GM18511 (cell line): ENCODE results near the gene KIF27.
"Not testable (repeated sequence)": the region's sequence is repeated elsewhere in the genome, so short reads cannot be mapped to it uniquely, and the experiment has no call there.

ENCODE experiments used
- ATAC-seq: cut with Tn5 transposase; IDR thresholded peaks from one replicate; pipeline ENCODE4 v1.9.1; 2021; ENCODE audit warnings: mild to moderate bottlenecking, moderate library complexity; ENCODE audit not compliant: unreplicated experiment

KIF27 gene, protein sequence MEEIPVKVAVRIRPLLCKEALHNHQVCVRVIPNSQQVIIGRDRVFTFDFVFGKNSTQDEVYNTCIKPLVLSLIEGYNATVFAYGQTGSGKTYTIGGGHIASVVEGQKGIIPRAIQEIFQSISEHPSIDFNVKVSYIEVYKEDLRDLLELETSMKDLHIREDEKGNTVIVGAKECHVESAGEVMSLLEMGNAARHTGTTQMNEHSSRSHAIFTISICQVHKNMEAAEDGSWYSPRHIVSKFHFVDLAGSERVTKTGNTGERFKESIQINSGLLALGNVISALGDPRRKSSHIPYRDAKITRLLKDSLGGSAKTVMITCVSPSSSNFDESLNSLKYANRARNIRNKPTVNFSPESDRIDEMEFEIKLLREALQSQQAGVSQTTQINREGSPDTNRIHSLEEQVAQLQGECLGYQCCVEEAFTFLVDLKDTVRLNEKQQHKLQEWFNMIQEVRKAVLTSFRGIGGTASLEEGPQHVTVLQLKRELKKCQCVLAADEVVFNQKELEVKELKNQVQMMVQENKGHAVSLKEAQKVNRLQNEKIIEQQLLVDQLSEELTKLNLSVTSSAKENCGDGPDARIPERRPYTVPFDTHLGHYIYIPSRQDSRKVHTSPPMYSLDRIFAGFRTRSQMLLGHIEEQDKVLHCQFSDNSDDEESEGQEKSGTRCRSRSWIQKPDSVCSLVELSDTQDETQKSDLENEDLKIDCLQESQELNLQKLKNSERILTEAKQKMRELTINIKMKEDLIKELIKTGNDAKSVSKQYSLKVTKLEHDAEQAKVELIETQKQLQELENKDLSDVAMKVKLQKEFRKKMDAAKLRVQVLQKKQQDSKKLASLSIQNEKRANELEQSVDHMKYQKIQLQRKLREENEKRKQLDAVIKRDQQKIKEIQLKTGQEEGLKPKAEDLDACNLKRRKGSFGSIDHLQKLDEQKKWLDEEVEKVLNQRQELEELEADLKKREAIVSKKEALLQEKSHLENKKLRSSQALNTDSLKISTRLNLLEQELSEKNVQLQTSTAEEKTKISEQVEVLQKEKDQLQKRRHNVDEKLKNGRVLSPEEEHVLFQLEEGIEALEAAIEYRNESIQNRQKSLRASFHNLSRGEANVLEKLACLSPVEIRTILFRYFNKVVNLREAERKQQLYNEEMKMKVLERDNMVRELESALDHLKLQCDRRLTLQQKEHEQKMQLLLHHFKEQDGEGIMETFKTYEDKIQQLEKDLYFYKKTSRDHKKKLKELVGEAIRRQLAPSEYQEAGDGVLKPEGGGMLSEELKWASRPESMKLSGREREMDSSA (N-terminal part only)

DNA sequence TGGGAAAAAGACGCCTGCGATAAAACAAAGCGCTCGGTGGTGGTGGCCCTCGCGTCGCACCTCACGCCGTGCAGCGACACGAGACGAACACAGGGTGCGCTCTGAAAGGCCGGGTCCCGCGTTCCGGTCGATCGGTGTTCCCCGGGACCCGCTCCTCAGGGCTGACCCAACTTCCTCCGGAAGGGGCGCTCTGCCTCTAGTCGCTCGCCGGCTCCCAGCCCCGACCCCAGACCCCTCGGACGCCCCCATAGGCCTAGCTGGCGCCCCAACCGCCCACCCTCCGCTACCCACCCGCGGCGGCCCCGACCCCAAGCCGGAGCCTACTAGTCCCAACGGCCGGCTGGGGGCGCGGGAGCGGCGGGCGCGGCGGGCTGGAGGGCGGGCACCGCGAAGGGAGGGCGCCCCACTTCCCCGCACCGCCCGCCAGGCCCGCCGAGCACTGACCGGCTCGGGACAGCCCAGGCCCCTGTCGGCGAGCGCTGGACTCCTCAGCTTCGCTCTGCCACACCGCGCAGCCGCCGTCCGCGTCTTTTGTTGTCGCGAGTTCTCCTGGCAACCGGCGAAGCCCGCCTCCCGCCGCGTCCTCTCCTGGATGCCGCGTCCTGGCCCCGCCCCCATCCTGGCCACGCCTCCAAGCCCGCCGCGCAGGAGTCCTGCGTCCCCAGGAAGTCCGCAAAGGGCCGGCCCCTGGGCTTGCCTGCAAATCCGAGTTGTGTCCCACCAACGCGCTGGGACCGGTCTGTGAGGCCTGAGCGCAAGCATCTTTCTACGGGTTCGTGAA lies at the start of gene KIF27:
Gene KIF27 (minus strand): TSS at position 506 of the 781 bp plus-strand sequence. CDS start 5,841 bp downstream, outside the sequence.
- ATAC-seq = peak; percentile 94

DNA sequence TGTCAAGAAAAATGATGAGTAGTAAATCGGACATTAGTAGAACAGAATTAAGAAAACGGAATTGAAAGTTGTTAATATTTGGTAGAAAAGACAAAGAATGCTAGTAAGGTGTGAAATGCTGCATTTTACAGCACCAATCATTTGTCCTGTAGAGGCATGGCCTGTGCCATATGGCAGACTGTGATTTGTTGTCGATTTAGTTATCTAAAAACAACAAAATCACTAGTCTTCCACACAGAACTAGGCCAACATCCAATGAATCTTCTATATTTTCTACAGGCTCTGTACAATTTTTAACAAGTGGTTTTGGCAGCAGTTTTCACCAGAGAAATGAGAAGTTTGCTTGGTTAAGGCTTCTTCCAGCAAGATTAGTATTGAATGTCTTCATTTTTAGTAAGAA lies 48.4 kb upstream of the KIF27 start:
- ATAC-seq = no peak

DNA sequence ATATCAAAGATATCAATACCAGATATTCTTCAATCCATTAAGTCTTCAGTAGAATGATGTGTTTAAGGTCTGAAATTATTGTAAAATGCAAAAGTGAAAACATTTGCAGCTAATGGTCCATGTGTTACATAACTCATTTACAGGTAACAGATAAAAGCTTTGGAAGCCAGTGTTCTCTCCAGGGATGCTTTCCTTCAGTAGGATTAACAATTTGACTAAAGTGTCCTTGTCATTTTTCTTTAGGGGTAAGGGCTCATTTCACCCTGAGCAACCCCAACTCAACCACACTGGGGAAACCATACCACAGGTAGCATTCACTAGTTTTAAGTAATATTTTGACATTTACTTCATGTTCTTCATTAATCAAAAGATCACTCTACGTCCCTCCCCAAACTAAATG lies 45.8 kb upstream of the KIF27 start:
- ATAC-seq = no peak

- no peak for ATAC-seq
These were observed 45.0 kb upstream of the KIF27 start for GRCh38 chr9:83966209-83966582.

GRCh38 chr9:83965350-83966208 lies 44.3 kb upstream of the KIF27 start:
- no peak for ATAC-seq

- ATAC-seq = no peak
These were observed 43.7 kb upstream of the KIF27 start for GRCh38 chr9:83964973-83965349.

- ATAC-seq = no peak
These were observed 40.9 kb upstream of the KIF27 start for GRCh38 chr9:83962165-83962564.

DNA sequence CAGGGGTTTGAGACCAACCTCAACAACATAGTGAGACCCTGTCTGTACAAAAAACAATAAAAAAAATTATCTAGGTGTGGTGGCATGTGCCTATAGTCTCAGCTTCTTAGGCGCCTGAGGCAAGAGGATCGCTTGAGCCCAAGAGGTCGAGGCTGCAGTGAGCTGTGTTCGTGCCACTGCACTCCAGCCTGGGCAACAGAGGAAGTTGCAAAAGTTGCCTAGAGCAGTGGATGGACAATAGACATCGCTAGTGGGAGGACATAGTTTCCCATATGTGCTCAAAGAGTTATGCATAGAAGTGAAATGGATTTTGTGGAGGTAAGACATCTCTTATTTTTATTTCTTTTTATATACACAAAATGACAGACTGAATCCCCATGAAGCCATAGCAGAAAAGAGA lies 39.8 kb upstream of the KIF27 start:
- no peak for ATAC-seq

GRCh38 chr9:83959061-83959460 lies 37.8 kb upstream of the KIF27 start:
- ATAC-seq = no peak

DNA sequence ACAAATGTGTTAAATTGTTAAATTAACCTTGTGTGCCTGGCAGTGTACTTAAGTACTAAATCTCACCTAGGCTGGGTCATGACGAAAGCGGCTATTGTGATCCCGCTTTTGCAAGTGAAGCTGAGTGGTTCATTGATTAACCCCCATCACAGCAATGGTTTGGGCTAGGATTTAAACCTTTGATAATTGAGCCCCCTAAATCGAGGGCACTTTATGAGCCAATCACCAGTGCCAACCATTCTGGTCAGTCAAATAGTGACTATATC lies 35.9 kb upstream of the KIF27 start:
- ATAC-seq = no peak

DNA sequence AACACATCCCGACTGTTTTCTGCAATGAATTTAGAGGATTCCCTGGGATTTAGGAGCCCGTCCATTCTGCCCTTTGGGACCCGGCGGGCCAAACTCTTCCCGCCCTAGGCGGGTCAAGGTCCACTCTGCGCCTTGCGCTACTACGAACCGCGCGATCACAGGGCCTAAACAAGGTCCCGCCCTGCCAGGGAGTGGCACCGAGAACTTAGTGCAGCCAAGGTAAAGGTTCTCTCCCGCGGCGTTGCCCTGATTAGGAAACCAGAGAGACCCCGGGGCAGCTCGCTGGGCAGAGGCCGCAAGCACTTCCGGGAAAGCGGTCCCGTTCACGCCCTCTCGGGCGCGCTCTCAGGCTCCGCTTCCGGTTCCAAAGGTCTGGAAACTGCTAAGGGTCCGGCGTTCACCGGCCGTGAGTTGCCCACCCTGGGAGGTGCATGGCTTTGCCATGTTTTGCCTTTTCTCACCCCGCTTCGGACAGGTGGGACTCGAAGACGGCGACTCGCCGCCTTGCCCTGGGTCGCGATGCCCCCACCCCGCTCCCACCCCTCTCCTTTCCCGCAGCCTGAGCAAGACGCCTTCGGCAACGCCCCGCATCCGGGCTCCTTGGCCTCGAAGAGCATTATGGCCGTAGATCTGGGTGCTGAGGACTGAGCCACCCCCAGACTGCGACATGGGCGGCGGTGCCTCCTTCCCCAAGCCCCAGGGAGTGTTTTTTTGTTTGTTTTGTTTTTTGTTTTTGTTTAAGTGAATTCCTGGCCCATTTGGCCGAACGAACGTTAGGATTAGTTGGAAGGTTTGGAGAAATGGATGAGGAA lies 35.4 kb upstream of the KIF27 start:
- ATAC-seq = peak; percentile 86

DNA sequence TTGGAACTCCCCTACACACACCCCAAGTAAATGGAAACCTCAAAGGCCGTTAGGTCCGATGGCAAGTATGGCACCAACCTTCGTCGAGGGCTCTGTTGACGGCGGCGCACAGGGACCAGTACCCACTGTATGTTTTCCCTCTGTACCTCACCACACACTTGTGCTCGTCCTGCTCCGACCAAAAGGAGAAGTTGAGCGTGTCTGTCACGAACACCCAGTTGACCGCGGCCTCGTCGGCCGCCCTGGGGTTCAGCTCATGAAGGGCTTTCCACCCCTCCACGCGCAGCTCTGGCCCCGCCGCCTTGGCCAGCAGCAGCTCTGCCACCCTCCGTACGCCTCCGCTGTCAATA lies 34.8 kb upstream of the KIF27 start:
- ATAC-seq = peak; percentile 73

DNA sequence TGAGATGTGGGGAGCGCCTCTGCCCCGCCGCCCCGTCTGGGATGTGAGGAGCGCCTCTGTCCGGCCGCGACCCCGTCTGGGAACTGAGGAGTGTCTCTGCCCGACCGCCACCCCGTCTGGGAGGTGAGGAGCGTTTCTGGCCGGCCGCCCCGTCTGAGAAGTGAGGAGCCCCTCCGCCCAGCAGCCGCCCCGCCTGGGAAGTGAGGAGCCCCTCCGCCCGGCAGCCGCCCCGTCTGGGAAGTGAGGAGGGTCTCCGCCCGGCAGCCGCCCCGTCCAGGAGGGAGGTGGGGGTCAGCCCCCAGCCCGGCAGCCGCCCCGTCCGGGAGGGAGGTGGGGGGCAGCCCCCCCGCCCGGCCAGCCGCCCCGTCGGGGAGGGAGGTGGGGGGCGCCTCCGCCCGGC lies 26.9 kb upstream of the KIF27 start:
- not testable (repeated sequence) for ATAC-seq

DNA sequence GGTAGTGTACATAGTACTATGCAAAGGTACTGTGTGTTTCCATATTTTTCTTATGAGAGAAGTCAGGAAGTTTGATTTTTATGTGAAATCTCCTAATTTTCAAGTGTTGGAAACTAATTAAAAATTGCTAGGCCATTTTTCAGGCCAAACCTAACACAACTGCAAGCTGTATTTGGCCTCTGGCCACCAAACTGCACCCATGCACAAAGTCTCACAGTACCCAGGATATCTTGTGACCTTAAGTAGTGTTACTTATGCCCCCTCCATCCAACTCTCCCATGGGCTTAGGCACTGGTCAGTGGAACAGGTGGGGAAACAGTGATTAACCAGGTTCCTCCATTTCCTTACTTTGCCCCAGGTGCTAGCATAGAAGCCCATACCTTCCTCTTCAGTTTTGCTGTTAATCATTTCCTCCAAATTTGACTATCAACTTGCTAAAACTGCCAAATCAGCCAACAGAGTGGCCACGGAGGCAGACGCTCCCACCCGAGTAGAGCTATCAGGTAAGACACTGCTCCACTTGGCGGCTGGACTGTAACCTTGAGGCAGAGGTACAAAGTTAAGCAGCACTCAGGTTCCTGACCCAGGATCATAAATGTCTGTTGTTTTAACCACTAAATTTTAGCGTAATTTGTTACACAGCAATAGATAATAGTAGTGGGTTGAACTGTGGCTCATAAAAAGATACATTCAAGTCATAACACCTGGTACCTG lies 19.5 kb upstream of the KIF27 start:
- no peak for ATAC-seq

DNA sequence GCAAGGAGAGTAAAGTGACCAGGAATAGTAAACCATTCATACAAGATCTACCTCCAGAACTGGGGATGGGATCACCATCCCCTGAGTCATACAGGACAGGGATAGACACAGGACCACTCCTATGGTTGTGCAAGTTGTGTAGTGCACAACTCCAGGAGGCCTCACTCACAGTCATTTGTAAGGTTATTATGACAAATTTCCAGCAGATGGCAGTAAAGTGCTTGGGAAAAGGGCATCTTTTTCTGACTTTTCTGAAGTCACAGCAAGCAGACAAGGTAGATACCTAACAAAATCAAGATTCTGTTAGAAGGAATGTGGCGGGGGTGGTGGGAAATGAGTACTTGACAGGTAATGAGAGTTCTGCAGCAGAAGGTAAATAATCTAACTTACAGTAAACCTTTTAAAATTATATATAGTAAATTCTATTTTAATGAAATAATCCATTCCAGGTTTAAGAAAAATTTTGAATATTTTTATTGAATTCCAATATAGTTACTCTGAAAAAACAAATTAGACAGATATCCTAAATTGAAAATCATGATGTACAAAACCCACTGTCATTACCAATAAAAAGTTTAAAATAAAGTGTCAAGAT lies 16.7 kb upstream of the KIF27 start:
- peak; percentile 72 for ATAC-seq

DNA sequence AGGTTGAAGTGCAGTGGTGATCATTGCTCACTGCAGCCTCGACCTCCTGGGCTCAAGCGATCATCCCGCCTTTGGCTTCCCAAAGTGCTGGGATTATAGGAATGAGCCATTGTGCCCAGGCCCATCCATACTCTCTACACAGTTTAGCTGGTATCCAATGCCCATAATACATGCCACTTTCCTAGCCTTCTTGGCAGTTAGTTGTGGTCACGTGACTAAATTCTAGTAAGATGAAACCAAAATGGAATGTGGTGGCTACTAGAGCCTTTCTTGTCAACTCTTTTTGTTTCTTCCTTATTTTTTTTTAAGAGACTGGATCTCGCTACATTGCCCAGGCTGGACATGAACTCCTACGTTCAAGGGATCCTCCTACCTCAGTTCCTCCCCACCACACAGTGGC lies 15.3 kb upstream of the KIF27 start:
- ATAC-seq = no peak

DNA sequence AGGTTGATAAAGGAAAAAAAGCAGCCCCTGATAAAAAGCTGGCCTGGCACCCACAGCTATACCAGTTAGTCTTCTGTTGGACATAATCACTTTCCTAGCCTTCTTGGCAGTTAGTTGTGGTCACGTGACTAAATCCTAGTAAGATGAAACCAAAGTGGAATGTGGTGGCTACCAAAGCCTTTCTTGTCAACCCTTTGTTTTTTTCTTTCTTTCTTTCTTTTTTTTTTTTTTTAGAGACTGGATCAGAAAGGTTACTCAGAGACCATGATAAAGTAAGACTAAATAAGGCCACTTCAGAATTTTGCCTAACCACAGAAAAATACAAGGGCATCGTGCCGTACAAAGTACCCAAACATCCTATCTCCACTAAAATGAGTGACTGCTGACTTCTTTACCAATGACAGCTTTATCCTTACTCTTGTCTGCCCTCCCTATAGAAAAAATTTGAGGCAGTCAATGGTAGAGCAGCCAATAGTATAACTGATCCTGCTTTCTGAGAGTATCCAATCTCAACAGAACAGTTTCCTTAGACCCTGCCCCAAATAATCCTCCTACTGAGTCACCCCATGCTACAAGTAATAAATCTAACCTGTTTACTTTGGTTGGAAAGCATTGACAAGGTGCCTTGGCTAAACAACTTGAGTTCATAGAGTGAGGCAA lies 14.2 kb upstream of the KIF27 start:
- ATAC-seq = no peak
